ENCODE results near the gene EOGT.

EOGT gene

DNA sequence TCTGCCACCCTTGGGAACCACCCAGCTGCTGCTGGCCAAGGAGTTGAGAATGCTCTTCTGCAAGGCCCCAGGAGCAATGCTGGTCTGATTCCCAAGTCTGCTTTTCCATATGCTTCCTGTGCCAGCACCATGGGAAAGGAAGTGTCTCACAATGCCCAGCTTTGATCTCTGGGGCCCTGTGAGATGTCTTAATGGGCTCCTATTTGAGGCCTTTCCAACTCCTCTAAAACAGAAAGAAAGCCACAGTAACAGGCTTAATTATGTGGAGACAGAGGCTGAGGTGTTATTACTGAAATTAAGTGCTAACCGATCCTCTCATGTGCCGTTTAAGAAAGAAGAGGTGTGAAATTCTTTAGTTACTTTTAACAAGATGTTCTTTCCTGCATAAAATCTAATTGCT is 4.5 kb downstream of the EOGT start:
- no peak for DNase-seq (ENCODE audit: low spot score)

DNA sequence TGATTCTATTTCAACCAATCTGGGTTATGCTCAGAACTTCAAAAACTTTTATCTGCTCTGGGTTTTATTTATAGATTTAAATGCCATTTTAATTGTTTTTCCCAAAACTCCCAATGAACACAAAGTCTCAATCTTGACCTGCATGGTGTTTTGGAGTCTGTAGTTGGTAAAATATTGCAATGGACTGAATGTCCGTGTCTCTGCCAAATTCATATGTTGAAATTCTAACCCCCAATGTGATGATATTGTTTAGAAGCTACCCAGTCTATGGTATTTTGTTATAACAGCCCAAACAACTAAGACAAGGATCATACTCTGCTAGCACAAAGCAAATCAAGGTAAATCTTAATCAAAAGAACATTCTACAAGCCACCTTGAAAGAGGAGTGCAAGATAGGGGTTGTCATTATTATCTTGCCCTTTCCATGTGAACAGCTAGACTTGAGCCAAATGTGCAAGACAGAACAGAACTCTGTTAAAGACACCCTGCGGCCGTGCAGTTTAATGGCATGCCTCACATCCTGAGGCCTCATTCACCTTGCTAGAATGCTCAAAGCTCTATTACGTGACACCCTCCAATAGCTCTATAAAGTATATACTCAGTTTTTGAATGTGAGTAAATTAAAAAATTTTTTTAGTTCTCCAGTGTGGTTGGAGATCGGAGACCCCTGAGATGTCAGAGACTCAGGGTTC is 7.5 kb downstream of the EOGT start:
- DNase-seq (ENCODE audit: low spot score): no peak

DNA sequence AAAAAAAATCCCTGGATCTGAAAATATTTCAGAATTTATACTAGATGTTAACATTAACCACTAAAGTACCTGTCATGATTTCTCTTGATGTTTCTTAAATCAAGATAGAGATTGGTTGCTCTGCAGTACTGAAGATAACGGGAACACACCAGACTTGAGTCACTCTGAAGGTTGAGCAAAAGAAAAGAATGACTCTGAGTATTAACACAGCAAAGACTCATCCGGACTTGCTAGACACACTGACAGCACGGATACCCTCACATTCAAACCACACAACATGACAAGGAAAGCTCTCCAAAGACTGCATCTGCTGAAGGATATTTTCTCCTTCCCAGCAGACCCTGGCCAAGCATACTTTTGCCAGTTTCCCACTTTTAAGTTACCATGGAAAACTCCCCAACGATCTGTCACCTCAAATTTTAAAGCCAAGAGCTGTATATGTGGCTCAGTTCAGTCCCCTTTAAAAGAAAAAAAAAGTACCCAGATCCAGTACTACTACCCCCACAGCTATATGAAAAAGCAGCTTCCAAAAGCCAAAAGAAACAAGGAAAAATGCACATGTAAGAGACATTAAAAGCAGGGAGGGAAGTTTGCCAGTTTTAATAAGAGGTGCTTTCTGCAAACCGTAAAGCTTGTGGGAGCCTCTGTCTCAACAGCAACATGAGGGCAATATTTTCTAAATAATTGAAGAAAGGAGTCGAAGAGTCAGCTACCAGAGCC is 8.3 kb downstream of the EOGT start:
- no peak for DNase-seq (ENCODE audit: low spot score)

GRCh38 chr3:69004138-69004537 is 9.3 kb downstream of the EOGT start:
- no peak for DNase-seq (ENCODE audit: low spot score)

GRCh38 chr3:68999605-69000004 is 13.9 kb downstream of the EOGT start:
- DNase-seq (ENCODE audit: low spot score): no peak

- DNase-seq (ENCODE audit: low spot score): no peak
Observed at GRCh38 chr3:68999158-68999557, 14.3 kb downstream of the EOGT start.

GRCh38 chr3:68997887-68998286 is 15.6 kb downstream of the EOGT start:
- DNase-seq (ENCODE audit: low spot score): no peak

GRCh38 chr3:68996356-68996995 is 17.0 kb downstream of the EOGT start:
- no peak for DNase-seq (ENCODE audit: low spot score)

DNA sequence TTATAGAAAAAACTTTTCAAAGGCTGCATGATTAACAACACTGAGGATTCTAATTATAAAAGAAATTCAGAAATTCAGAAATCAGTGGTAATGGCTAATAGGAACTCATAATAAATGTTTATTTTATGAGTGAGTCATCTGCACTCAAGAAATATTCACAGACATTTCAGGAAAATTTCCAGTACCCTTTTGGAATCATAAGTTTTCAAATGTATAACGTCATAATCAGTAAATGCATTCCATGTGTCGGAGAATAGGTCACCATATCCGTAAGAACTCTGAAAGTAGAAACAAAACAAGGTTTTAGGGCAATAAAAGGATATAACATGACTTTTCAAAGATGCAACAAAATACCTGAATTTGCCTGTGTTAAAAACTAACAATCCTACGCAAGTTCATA is 24.7 kb downstream of the EOGT start:
- no peak for DNase-seq (ENCODE audit: low spot score)

DNA sequence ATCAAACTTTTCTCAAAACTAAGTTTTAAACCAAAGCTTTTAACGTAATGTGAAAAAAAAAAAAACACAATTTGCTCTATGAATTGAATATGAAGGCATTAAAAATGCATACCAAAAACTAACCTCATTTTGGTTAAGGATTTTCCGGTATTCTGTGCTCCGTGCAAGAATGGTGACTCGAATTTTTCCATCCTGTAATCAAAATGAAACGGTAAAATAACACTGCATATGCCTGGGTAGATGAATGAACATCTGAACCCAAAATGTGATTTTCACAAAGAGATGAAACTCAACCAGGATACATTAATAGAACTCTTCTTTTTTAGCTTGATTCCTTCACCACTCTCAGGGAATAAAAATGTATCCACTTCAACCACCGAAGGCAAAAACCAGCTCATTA is 26.2 kb downstream of the EOGT start:
- no peak for DNase-seq (ENCODE audit: low spot score)

GRCh38 chr3:68986496-68987208 is 26.8 kb downstream of the EOGT start:
- no peak for DNase-seq (ENCODE audit: low spot score)

DNA sequence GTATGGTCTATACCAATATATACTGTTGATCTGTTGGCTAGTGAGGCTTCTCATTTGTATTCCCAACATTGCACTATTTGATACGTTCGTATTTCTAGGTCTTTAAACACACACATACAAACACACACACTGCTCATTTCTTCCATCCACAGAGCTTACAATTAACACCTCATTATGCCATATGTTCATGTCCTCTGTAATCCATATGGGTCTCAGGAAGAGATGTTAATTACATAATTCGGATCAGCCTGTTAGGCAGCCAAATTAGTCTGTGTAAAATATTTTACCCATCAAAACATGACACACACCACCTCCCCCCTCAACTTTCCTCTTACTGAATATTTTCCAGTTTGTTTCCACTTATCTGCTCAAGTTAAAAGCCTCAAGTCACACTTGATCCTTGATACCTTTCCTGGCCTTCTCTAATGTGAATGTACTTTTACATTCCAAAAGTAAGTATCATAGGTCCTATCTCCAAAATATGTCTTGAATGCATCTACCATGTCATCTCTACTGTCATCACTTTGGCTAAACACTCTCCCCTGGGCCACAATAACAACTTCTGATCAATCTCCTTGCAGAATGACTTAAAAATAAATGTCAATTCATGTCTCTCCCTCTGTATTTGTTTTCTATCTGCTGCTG is 28.2 kb downstream of the EOGT start:
- DNase-seq (ENCODE audit: low spot score): no peak

GRCh38 chr3:68984011-68984530 is 29.4 kb downstream of the EOGT start:
- no peak for DNase-seq (ENCODE audit: low spot score)

DNA sequence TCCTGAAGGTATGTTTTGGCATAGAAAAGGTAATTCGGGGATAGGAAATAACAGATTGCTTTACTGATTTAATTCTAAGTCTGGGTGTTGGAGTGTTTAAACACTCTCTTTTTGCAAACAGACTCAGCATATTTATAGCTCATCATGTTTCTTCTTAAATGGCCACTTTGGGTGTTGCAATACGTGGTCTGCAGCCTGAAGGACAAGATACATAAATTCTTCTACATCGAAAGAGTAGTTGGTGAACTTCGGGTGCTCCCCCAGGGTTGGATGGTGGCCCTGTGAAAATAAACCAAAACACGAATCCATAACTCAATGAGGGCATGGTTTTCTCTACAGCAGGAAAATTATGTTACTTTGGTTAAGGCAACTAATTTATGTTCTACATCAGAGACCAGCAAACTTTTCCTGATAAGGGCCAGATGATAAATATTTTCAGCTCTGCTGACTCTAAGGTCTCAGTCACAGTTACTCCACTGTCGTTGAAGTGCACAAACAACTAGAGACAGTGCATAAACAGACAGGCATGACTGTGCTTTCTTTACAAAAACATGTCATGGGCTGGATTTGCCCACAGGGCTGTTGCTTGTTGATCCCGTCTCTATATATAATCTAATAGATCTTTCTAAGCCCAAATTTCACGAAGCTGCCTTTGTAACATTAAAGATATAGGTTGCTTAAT is 35.9 kb downstream of the EOGT start:
- DNase-seq (ENCODE audit: low spot score): no peak

DNA sequence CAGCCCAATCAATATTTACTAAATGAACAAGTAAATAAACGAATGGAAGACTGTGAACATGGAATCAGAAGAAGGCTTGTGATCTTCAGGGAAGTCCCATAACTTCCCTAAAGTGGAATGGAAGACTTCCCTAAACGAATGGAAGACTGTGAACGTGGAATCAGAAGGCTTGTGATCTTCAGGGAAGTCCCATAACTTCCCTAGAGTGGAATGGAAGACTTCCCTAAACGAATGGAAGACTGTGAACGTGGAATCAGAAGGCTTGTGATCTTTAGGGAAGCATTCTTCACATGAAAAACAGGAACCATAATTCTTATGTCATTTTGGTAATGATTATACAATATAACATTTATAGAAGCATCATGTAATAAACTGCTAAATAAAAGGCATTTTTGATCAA is 38.8 kb downstream of the EOGT start:
- DNase-seq (ENCODE audit: low spot score): no peak

GRCh38 chr3:68973639-68974038 is 39.8 kb downstream of the EOGT start:
- no peak for DNase-seq (ENCODE audit: low spot score)

DNA sequence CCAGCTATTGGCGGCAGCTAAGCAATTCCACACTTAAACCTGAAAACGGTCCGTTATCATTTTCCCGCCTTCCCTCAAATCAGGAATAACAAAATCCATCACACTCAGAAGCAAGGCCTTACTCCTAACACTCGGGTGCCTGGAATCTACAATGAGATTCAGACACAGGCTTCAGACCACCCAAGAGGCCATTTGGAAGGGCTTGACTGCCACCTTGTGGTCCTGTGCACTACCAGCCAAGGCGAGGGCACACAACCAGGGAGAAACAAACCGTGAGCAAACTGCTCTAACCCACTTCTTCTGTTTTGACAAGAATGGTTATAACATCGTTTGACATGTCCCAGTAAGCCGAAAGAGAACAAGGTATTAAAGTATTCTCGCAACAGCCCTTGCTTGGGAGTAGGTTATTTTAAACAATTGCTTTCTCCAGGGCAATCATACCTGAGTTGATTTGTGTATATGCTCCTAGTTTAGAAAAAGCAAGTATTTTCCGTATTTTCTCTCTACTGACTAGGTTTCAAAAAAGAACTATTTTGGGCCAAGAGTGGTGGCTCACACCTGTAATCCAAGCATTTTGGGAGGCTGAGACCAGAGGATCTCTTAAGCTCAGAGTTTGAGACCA is 41.0 kb downstream of the EOGT start:
- DNase-seq (ENCODE audit: low spot score): peak; percentile 17

DNA sequence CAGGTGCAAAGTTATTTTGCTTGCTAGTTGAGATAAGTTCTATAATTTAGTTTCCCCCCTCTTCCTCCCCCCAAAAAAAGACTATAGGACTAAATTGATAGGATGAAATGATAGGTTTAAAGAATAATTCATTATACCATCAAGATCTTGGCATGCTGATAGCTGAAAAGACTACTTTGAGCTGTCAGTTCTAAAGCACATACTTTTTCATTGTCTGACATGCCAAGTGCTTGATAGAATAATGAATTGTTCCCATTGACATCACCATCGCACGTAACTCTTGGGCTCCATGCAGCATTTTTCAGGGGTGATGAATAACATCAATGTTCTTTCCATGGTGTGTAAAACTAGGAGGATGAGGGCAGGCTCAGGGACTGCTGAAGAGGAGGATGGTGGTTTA is 48.8 kb downstream of the EOGT start:
- DNase-seq (ENCODE audit: low spot score): no peak

DNA sequence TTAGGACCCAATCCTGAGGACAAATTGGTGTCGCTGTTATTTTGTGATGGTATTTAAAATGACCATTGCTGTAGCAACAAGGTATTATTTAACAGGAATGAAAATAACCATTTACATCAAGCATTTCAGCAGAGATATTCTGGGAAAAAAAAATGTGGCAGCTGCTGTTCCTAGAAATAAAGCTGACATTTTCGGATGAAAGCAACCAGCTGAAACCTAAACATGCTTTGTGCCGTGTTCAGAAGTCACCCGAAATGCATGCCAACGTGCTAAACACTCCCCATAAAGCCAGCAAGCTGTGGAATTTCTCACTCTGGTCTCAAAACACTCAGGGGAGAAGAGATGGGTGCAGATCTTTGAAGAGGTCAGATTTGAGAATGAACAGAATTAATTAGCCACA is 49.6 kb downstream of the EOGT start:
- no peak for DNase-seq (ENCODE audit: low spot score)

DNA sequence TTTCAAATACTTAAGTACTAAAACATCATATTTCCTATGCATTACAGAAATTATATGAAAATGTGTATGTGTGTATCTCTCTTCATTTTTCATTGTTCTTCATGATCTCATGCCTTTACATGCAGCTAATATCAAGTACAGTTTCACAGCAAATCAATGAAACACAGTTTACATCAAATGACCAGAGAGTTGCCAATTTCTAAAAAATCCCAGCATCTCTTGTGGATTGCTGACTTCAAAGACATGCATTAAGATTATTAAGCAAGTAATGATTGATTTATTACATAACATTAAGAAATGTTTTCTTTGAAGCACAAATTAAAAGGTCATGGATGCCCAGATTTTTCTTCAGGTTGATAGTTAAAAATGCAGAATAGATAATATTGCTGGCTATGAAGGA is 50.1 kb downstream of the EOGT start:
- no peak for DNase-seq (ENCODE audit: low spot score)

- no peak for DNase-seq (ENCODE audit: low spot score)
Observed at GRCh38 chr3:68958932-68959331, 54.6 kb downstream of the EOGT start.

All from HuH-7 (cell line).